T-helper 2 cell treated with Interferon-gamma antibody and Interleukin-4, amounts not matched to agents 5 μg/mL and 100 μg/mL, for 36 hours (primary cell): Measurements from ENCODE around the gene LIX1.
"Not testable (repeated sequence)": the region's sequence is repeated elsewhere in the genome, so short reads cannot be mapped to it uniquely, and the experiment has no call there.

ENCODE experiments used
- DNase-seq: peaks from one replicate; pipeline ENCODE4 v3.0.0; 2021; ENCODE audit warnings: low spot score
- H3K27ac Mint-ChIP-seq: one replicate; pipeline ENCODE4 v1.8.0; 2021; ENCODE audit warnings: mild to moderate bottlenecking, mixed read lengths
- H3K27me3 Mint-ChIP-seq: one replicate; pipeline ENCODE4 v1.8.0; 2021; ENCODE audit warnings: low read depth, mixed read lengths
- H3K36me3 Mint-ChIP-seq: one replicate; pipeline ENCODE4 v1.8.0; 2021; ENCODE audit warnings: low read depth, mixed read lengths
- H3K4me1 Mint-ChIP-seq: one replicate; pipeline ENCODE4 v1.8.0; 2021; ENCODE audit warnings: low read depth, mixed read lengths
- H3K4me3 Mint-ChIP-seq: one replicate; pipeline ENCODE4 v1.8.0; 2022; ENCODE audit warnings: mild to moderate bottlenecking, moderate library complexity, mixed read lengths
- H3K9me3 Mint-ChIP-seq: one replicate; pipeline ENCODE4 v1.8.0; 2021; ENCODE audit warnings: mixed read lengths

Gene LIX1

DNA sequence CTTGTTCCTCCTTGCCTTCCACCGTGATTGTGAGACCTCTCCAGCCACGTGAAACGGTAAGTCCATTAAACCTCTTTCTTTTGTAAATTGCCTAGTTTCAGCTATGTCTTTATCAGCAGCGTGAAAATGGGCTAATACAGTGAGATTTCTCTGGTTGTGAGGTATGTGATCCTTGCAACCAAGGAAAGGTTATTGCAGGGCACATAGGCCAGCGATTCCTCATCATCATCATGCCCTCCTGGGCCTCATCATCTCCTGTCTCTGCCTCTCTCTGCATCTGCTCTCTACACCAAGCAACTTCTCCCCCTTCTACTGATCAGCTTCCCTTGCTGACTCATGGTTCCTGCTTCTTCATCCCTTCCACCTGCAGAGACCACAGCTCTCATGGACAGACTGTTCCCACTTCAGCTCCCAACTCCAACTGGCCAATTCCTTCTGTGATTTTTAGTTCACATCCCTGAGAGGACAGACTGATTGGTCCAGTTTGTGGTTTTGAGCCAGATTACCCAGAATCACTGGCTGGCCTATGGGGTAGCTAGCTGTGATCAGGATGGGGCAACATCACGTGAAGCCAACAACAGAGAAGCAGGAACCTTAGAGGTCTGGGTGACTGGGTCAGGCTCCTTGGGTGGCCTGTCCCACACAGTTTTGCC is 53.1 kb downstream of the LIX1 start:
- Mint-ChIP-seq H3K36me3 (no peaks in the 10 kb centered on the region), H3K27ac (no peak overlapping the region)

GRCh38 chr5:97088774-97089148 is 53.6 kb downstream of the LIX1 start:
- Mint-ChIP-seq H3K36me3 (no peaks in the 10 kb centered on the region), H3K27ac (no peak overlapping the region), H3K27me3 (peaks cover 33% of the 10 kb centered on the region), H3K4me1 (peaks cover 6% of the 10 kb centered on the region), H3K9me3 (peaks cover 6% of the 10 kb centered on the region), H3K4me3 (no peak overlapping the region)
- no peak for DNase-seq

More for the DNA sequence above, 53.1 kb downstream of the LIX1 start:
- Mint-ChIP-seq H3K9me3 (peaks cover 5% of the 10 kb centered on the region), H3K4me1 (peaks cover 6% of the 10 kb centered on the region), H3K27me3 (peaks cover 32% of the 10 kb centered on the region), H3K4me3 (no peak overlapping the region)
- no peak for DNase-seq

DNA sequence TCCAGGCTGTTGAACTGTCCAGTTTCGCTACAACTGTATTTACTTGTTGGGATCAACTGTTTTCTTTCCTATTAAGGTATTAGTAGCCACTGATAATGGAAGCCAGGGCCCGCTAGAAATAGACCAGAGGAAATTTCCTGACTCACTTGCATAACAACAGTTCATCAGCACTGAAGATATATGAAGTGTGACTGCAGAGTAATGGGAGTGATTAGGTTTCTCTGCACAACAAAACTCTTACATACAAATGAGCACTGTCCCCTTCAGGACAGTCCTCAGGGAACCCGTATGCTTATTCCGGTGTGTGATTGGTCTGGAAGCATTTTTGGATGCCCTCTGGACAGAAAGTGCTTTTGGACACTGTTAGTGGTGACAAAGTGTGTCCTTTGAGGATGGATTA is 55.3 kb downstream of the LIX1 start:
- Mint-ChIP-seq H3K27ac (no peak overlapping the region), H3K27me3 (peaks cover 36% of the 10 kb centered on the region), H3K4me1 (peaks cover 7% of the 10 kb centered on the region), H3K9me3 (peaks cover 6% of the 10 kb centered on the region), H3K4me3 (no peak overlapping the region), H3K36me3 (no peaks in the 10 kb centered on the region)
- no peak for DNase-seq

DNA sequence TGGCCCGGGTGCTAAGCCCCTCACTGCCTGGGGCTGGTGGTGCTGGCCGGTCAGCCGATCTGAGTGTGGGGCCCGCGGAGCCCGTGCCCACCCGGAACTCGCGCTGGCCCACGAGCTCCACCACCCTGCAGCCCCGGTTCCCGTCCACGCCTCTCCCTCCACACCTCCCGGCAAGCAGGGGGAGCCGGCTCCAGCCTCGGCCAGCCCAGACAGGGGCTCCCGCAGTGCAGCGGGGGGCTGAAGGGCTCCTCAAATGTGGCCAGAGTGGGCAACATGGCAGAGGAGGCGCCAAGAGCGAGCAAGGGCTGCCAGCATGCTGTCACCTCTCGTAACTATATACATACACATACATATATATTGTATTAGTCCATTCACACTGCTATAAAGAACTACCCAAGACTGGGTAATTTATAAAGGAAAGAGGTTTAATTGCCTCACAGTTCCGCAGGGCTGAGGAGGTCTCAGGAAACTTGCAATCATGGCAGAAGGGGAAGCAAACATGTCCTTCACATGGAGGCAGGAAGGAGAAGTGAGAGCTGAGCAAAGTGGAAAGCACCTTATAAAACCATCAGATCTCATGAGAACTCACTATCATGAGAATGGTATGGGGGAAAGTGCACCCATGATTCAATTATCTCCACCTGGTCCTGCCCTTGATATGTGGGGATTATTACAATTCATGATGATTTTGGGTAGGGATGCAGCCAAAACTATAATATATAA is 56.8 kb downstream of the LIX1 start:
- Mint-ChIP-seq H3K4me3 (no peak overlapping the region), H3K27ac (no peak overlapping the region), H3K9me3 (peaks cover 6% of the 10 kb centered on the region), H3K27me3 (peaks cover 33% of the 10 kb centered on the region), H3K36me3 (no peaks in the 10 kb centered on the region), H3K4me1 (peaks cover 12% of the 10 kb centered on the region)
- DNase-seq, result no peak

DNA sequence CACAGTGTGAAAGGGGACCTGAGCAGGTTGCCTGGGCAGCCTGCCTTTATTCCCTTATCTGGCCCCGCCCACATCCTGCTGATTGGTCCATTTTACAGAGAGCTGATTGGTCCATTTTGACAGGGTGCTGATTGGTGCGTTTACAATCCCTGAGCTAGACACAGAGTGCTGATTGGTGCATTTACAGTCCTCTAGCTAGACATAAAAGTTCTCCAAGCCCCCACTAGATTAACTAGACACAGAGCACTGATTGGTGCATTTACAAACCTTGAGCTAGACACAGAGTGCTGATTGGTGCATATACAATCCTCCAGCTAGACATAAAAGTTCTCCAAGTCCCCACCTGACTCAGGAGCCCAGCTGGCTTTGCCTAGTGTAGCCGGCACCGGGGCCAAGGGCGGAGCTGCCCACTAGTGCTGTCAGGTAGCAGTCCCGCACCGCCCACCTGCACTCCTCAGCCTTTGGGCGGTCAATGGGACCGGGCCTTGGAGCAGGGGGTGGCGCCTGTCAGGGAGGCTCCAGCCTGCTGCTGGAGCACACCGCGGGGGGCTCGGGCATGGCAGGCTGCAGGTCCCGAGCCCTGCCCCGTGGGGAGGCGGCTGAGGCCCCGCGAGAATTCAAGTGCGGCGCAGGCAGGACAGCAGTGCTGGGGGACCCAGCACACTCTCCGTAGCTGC is 57.5 kb downstream of the LIX1 start:
- not testable (repeated sequence) for DNase-seq, H3K4me3 Mint-ChIP-seq, H3K9me3 Mint-ChIP-seq, H3K36me3 Mint-ChIP-seq, H3K27ac Mint-ChIP-seq
- Mint-ChIP-seq H3K4me1 (peaks cover 12% of the 10 kb centered on the region), H3K27me3 (peaks cover 29% of the 10 kb centered on the region)

DNA sequence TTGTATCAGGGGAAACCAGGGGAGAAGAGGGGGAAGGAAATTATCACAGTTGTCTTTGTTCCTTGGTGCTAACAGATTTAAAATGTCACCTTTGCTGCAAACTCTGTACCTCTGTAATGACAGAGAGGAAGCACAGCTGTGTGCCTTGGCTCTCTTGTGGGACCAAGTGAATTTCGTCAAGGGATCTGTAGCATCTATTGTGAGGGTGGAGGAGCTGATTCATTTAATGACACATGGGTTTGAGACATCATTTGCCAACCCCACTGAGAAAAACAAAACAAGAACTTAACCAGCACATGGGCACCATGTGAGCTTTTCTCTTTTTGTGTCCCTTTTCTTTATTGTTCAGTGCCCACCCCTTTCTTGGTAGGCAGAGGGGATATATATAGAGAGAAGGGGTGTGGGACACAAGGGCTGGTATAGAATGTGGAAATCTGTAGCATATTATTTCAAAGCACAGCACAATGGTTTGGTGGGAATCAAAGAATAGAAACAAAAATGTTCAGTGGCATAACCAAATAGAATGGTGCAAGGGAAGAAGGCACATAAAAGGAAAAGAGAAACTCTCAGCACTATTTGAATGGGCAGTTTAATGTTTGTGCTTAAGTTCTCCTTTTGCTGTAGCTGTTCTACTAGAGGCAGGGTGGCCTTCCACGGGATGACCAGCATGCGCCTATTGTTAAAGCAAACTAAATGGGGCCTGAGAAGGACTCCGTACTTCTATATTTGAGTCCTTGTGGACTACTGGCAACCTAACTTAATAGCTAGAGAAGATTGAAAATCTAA is 63.3 kb downstream of the LIX1 start:
- Mint-ChIP-seq H3K4me1 (peaks cover 16% of the 10 kb centered on the region), H3K9me3 (no peaks in the 10 kb centered on the region), H3K36me3 (no peaks in the 10 kb centered on the region), H3K27ac (no peak overlapping the region), H3K27me3 (peaks cover 16% of the 10 kb centered on the region), H3K4me3 (no peak overlapping the region)
- no peak for DNase-seq

DNA sequence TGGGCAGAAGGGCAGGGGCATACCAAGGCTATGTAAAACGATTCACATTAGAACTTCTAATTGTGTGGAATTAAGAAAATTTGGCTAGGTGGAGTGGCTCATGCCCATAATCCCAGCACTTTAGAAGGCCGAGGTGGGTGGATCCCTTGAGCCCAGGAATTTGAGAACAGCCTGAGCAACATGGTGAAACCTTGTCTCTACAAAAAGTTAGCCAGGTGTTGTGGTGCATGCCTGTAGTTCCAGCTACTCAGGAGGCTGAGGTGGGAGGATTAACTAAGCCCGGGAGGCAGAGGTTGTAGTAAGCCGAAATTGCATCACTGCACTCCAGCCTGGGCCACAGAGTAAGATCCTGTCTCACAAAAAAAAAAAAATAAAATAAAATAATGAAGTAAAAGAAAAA is 65.2 kb downstream of the LIX1 start:
- no peak for DNase-seq

DNA sequence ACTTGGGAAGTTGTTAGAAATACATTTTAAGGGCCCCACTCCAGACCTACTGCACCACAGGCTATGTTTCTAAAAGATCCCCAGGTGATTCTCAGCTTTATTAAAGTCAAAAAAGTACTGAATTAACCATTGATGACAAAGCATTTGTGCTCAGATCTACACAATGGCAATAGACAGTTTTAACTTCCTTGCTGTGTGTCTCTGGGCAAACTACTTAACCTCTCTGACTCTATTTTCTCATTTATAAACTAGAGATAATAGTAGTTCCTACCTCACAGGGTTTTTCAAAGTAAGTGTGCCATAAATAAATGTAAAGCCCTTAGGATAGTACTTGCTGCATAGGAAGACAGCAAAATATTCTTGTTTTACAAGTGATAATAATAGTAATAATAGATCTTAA is 66.3 kb downstream of the LIX1 start:
- H3K27me3 Mint-ChIP-seq, result peaks cover 9% of the 10 kb centered on the region
- no peaks in the 10 kb centered on the region for H3K36me3 Mint-ChIP-seq
- DNase-seq, result no peak
- no peak overlapping the region for H3K27ac Mint-ChIP-seq
- H3K4me1 Mint-ChIP-seq, result peaks cover 7% of the 10 kb centered on the region
- H3K4me3 Mint-ChIP-seq, result no peak overlapping the region
- H3K9me3 Mint-ChIP-seq, result no peaks in the 10 kb centered on the region

More for the DNA sequence above, 65.2 kb downstream of the LIX1 start:
- no peaks in the 10 kb centered on the region for H3K36me3 Mint-ChIP-seq
- peaks cover 11% of the 10 kb centered on the region for H3K27me3 Mint-ChIP-seq
- peaks cover 15% of the 10 kb centered on the region for H3K4me1 Mint-ChIP-seq
- H3K27ac Mint-ChIP-seq, result no peak overlapping the region
- H3K9me3 Mint-ChIP-seq, result no peaks in the 10 kb centered on the region
- no peak overlapping the region for H3K4me3 Mint-ChIP-seq

DNA sequence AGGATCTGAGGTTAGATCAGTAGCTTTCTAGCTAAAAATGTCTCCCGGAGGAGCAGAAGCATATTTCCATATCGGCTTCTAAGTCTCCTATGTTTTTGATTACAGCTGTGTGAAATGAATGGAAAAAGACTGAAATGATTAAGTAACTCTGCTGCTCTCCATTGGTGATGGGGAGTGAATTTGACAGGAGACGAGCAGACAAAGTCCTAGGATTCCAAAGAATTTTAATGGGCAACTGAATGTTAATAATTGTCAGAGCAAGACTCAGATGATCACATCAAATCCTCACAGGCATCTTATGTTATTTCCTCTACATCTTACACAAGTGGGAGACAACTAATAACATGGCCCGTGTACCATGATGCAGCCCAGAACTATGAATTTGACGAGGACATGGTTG is 66.8 kb downstream of the LIX1 start:
- H3K4me3 Mint-ChIP-seq, result no peak overlapping the region
- H3K27ac Mint-ChIP-seq, result no peak overlapping the region
- H3K36me3 Mint-ChIP-seq, result no peaks in the 10 kb centered on the region
- no peaks in the 10 kb centered on the region for H3K9me3 Mint-ChIP-seq
- peaks cover 7% of the 10 kb centered on the region for H3K4me1 Mint-ChIP-seq
- DNase-seq, result no peak
- peaks cover 7% of the 10 kb centered on the region for H3K27me3 Mint-ChIP-seq

- Mint-ChIP-seq H3K36me3 (no peaks in the 10 kb centered on the region), H3K9me3 (no peaks in the 10 kb centered on the region), H3K4me3 (no peak overlapping the region), H3K27ac (no peak overlapping the region), H3K27me3 (peaks cover 8% of the 10 kb centered on the region), H3K4me1 (peaks cover 7% of the 10 kb centered on the region)
- no peak for DNase-seq
Observed at GRCh38 chr5:97074859-97075489, 67.4 kb downstream of the LIX1 start.

DNA sequence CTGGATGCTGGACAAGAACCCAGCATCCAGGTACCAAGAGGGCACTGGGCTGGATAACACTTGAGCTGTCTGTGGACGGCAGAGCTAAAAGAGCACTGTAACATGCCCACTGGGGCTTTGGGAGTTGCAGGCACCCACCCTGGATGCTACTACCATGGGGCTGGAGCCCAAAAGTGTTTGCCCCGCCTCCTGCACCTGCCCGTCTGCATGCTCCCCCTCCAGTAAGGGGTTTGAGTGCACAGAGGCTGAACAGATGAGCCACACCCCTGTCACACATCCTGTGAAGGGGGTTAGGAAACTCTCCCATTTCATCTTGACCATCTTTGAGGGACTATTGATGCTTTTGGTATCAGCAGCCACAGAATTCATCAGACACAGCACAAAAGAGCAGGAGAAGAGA is 69.0 kb downstream of the LIX1 start:
- Mint-ChIP-seq H3K27ac (no peak overlapping the region), H3K36me3 (no peaks in the 10 kb centered on the region), H3K4me3 (no peak overlapping the region), H3K4me1 (peaks cover 1% of the 10 kb centered on the region), H3K27me3 (peaks cover 10% of the 10 kb centered on the region), H3K9me3 (no peaks in the 10 kb centered on the region)
- DNase-seq, result no peak

GRCh38 chr5:97072696-97073095 is 69.7 kb downstream of the LIX1 start:
- H3K4me3 Mint-ChIP-seq, result no peak overlapping the region
- H3K36me3 Mint-ChIP-seq, result no peaks in the 10 kb centered on the region

GRCh38 chr5:97071993-97072392 is 70.4 kb downstream of the LIX1 start:
- DNase-seq, result no peak
- no peak overlapping the region for H3K27ac Mint-ChIP-seq
- no peaks in the 10 kb centered on the region for H3K36me3 Mint-ChIP-seq
- H3K27me3 Mint-ChIP-seq, result peaks cover 22% of the 10 kb centered on the region
- no peak overlapping the region for H3K4me3 Mint-ChIP-seq
- no peaks in the 10 kb centered on the region for H3K9me3 Mint-ChIP-seq
- H3K4me1 Mint-ChIP-seq, result peaks cover 1% of the 10 kb centered on the region

More at GRCh38 chr5:97072696-97073095, 69.7 kb downstream of the LIX1 start:
- H3K4me1 Mint-ChIP-seq, result peaks cover 1% of the 10 kb centered on the region
- H3K9me3 Mint-ChIP-seq, result no peaks in the 10 kb centered on the region
- DNase-seq, result no peak
- peaks cover 15% of the 10 kb centered on the region for H3K27me3 Mint-ChIP-seq
- H3K27ac Mint-ChIP-seq, result no peak overlapping the region
